MV-4-11 (cell line): ENCODE data around the gene AHNAK2.
"Not testable (repeated sequence)": the region's sequence is repeated elsewhere in the genome, so short reads cannot be mapped to it uniquely, and the experiment has no call there.

Experiments used
- DNase-seq: peaks from one replicate; lab custom pipeline; 2025; lab: John Stamatoyannopoulos, UW

The AHNAK2 gene

DNA sequence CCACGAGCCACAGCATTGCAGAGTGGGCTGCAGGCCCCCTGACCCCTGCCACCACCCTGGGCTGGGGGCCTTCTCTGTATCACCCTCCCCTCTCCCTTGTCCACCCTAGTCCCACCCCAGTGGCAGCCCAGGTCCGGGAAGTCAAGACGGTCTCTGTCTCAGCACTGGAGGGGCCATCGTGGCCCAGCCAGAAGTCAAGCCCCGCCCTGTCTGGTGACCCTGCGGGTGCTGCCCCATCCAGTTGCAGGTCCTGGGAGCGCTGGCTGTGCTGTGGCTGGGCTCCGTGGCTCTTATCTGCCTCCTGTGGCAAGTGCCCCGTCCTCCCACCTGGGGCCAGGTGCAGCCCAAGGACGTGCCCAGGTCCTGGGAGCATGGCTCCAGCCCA is 50.8 kb downstream of the AHNAK2 start:
- no peak for DNase-seq

- DNase-seq: peak; percentile 95
Observed at GRCh38 chr14:104926619-104927431, 51.3 kb downstream of the AHNAK2 start.

DNA sequence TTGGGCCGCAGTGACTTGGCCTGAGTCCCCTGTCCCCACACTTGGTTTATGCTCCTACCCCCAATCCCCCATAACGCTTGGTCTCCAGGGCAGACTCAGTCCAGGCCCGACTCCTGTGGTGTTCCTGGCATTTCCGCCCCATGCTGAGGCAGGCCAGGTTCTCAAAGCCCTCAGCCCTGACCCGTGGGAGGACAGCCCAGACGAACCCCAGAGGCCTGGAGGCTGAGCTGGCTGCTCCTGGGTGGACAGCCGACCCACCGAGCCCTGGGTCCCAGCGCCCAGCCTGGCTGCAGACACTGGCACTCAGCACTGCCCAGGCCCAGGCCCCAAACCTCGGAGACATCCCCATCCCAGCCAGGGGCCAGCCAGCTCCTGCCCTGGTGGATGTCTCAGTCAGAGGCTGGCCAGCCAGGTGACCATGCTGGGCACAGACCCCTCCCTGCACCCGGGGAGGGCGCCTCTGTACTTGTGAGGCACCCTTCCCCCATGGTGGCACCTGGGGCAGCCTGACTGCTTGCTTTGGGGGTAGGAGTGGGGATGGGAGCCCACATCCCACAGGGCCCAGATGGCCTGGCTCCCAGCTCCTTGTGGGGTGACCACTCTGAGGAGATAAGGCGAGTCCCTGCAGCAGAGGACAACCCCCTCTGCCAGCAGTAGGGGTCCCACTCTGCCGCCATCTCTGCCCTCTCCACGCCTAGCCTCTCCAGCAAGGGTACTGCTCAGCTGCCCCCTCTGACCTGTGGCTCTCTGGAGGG is 52.1 kb downstream of the AHNAK2 start:
- no peak for DNase-seq

DNA sequence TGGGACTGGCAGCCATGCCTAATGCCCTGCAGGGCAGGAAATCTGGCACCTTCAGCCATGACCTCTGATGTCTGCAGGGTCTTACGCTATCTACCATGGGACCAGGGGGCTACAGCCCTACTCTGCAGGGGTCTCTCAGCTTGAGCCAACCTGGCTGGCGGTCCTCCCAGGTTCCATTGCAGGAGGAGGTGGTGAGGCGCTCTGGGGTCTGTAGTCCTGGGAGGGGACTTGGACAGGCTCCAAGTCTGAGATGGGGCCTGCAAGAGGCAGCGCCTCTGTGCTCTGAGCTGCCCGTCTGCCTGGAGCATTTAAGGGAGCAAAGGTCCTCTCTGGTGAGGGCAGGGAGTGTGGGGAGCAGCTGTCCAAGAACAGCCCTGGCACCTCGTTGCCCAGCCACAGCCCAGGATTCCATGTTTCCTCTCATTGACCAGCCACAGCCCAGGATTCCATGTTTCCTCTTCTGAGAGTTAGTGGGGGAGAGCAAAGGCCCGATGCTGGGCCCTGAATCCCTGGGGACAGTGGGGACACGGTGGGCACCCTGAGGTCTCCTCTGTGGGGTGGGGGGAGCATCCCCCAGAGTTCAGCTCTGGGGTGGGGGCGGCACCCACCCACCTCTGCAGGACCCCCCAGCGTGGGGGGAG is 52.8 kb downstream of the AHNAK2 start:
- DNase-seq: no peak

- peak; percentile 76 for DNase-seq
Observed at GRCh38 chr14:104924421-104925213, 53.6 kb downstream of the AHNAK2 start, which contains the start of gene PLD4. PLD4 (plus strand) TSS chr14:104924879; CDS start chr14:104927141, 2,262 bp downstream.

DNA sequence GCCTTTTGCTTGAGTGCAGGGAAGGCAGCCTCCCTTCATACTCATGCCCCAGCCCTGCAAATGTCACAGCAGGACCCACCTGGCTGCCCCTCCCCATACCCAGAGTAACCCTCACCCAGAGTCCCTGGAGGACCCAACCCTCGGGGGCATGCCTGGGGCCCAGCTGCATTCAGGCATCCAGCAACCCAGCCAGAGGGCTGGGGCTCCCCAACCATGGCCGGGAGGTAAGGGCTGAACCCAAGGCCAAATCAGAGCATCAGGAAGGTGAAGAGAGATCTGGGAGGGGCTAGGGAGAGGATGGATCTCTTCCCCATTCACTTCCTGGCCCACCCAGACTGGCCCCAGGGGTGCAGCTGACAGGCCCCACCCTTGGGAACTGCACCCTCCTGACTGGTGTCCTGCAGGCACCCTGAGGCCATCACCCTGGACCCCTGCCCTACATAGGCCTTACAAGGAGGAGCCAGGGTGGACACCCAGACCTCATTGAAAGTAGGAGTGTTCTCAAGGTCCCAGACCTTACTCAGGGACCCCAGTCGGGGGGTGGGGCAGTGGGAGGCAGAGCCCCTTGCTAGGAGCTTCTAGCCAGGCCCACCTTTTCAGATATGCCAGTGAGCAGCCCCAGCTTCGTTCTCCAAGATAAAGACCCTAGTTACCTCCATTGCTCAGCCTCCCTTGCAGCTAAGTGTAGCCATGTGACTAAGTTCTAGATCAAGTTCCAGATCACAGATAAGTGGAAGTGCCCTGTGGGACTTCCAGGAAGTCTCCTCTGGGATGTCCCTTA is 54.3 kb downstream of the AHNAK2 start:
- DNase-seq: no peak

DNA sequence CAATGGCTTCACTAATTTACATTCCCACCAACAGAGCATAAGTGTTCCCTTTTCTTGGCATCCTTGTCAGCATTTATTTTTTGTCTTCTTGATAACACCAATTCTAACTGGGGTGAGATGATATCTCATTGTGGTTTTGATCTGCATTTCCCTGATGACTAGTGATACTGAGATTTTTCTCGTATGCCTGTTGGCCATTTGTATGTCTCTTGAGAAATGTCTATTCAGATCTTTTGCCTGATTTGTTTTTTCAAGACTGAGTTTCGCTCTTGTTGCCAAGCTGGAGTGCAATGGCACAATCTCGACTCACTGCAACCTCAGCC is 58.2 kb downstream of the AHNAK2 start:
- DNase-seq: no peak

DNA sequence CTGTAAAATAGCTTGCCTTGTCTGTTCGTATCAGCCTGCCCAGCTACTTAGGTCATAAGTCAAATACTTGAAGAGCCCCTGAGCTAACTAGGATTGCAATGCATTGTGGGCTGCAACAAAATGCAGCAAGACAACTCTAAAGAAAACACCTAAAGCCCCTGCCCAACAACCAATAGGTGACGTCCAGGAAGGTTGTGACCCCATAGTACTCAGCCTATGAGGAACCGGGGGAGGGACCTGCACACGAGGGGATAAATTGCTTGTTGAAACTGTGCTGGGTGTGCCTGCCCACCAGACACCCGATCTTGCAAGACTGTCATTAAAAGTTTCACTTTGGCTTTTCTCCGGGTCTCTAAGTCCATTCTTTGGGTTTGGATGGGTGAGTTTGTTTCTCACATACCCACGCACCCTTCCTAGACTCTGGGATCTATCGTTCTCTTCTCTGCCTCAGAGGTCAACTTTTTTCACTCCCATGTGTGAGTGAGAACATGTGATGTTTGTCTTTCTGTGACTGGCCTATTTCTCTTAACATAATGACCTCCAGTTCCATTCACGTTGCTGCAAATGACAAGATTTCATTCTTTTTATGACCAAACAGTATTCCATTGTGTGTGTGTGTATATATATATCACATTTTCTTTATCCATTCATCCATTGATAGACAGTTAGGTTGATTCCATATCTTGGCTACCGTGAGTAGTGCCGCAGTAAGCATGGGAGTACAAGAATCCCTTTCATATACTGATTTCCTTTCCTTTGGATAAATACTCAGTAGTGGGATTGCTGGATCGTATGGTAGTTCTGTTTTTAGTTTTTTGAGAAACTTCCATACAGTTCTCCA is 58.8 kb downstream of the AHNAK2 start:
- DNase-seq: not testable (repeated sequence)

GRCh38 chr14:104917993-104918392 is 60.2 kb downstream of the AHNAK2 start:
- DNase-seq: peak; percentile 7

- no peak for DNase-seq
Observed at GRCh38 chr14:104917116-104917515, 61.1 kb downstream of the AHNAK2 start.

GRCh38 chr14:104913435-104913834 is 64.7 kb downstream of the AHNAK2 start:
- no peak for DNase-seq

- no peak for DNase-seq
Observed at GRCh38 chr14:104912053-104912452, 66.1 kb downstream of the AHNAK2 start.

DNA sequence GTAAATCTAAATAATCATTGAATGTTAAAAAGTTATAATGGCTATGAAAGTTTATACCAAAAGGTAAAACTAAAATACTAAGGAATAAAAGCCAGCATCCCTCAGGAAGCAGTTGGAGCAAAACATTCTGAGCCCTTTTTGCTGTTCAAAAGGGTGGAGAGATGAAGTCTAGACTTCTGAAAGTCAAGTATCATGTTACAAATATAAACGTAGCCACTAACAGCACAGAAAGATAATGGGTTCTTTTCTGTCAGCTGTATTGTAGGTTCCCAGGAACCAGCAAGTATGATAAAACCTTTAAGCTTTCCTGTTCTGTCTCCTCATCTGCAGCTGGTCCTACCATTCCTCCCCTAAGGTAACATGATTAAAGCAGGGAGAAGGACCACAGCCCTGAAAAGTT is 69.9 kb downstream of the AHNAK2 start:
- no peak for DNase-seq

DNA sequence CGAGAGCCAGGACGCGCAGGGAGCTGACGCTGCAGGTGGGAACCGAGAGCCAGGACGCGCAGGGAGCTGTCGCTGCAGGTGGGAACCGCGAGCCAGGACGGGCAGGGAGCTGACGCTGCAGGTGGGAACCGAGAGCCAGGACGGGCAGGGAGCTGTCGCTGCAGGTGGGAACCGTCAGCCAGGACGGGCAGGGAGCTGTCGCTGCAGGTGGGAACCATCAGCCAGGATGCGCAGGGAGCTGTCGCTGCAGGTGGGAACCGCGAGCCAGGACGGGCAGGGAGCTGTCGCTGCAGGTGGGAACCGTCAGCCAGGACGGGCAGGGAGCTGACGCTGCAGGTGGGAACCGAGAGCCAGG is 72.6 kb downstream of the AHNAK2 start:
- DNase-seq: not testable (repeated sequence)

GRCh38 chr14:104904650-104905578 is 73.3 kb downstream of the AHNAK2 start:
- DNase-seq: peak; percentile 41

DNA sequence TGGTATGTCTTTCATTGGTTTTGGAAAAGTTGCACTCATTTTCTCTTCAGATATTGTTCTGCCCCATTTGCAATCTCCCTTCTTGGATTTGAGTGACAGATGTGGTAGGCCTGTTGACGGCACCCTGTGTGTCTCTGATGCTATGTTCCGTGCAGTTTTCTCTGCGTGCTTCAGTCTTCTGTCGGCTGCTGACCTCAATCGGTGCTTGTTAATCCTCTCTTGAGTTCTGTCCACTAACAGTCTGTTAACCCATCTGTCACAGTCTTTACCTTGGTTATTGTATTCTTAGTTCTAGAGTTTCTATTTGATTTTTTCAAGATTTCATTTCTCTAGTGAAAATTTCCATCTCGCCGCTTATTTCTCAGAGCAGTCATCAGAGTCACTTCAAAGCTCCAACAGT is 74.2 kb downstream of the AHNAK2 start:
- DNase-seq: no peak

- no peak for DNase-seq
Observed at GRCh38 chr14:104900639-104901512, 77.3 kb downstream of the AHNAK2 start.

GRCh38 chr14:104899781-104900180 is 78.4 kb downstream of the AHNAK2 start:
- no peak for DNase-seq
